NCI-H187 treated with DMSO at 0.1 percent for 48 hours (cell line): Measurements from ENCODE around the gene TAOK3.
"Not testable (repeated sequence)": the region's sequence is repeated elsewhere in the genome, so short reads cannot be mapped to it uniquely, and the experiment has no call there.

Experiments used
- DNase-seq: peaks from one replicate; lab custom pipeline; 2025; lab: John Stamatoyannopoulos, UW

The TAOK3 gene

DNA sequence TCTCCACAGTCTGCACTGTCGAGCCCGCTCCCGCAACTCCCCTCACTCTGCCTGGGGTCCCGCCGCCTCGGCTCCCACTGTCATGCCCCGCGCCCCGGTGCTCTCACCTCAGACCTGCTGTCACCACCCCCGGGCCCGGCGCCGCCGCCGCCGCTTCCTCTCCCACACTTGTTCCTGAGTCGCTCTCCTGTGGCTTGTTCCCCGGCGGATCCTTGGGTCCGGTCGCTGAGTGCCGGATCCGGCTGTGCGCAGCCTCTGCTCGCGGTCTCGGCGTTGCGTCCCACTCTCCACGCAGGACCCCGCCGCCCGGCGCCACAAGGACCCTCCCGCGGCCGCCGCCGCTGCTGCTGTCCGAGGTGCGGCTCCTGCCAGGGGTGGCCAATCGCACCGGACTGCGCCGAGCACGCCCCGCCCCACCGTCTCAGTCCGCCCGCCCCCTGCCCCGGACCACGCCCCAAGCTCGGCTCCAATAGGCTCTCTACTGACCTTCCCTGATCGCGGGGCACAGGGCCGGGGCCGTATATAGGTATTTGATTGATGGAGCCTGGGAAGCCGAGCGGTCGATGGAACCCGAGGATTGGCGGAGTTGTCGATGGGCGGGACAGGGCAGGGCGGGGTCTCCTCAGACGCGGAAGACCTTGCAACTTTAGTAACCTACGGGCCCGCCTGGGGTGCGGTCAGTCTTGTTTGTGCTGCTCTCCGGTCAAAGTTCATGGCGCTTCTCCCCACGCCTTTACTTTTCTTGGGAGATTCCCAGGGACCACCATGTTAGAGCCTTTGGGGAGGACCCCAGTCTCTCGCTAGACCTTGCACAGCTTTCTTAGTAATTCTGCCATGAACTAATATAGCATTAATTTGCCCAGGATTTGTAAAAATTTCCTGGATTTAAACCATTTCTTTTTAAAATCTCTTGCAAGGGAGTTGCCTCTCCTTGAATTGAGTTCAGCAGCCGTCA lies at the start of gene TAOK3:
Gene TAOK3, minus strand, starts transcription at position 367 of the 955 bp plus-strand sequence. CDS start 117,340 bp downstream, outside the sequence.
- peak; percentile 99 for DNase-seq

DNA sequence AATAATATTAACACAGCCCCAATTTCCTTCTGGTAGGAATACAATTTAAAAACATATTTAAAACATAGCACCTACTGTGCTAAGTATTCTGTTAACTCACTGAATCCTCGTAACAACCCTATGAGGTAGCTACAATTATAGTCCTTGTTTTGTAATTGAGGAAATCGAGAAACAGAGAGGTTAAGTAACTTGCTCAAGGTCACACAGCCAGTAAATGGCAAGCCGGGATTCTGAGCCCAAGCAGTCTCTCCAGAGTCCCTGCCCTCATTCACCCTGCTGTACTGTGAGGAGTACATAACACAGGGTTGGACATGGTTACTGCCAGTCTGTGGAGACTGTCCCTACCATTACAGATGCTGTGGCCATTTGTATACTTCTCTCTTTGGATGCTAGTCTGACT lies 48.0 kb upstream of the TAOK3 start:
- DNase-seq = no peak

DNA sequence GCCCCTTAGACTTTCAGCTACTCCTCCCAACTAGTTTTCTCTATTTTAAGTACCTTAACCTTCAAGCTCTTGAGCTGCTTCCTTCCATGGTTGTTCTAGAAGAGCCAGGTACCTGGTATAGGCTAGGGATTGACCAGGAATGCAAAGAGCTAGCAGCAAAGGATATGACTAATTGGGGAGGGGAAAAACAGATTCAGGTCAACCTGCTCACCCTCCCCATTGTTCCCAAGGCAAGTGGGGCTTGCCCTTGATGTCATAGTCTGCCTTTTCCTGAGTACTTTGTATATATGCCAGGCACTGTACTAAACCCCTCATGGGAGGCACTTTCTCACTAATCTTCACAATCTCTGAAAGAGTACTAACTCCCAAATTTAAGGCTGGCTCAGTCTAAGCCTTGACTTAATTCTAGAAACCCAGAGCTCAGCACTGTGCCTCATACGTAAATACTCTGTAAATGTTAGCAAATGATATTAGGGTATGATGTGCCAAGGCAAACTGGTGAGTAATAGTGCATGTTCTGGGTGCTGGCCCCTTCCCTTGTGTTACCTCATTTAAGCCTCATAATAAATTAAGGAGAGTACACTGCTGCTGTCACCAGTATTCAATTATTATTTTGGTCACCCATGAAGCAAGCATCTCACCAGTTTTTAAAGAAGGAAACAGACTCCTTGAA lies 45.8 kb upstream of the TAOK3 start:
- no peak for DNase-seq

DNA sequence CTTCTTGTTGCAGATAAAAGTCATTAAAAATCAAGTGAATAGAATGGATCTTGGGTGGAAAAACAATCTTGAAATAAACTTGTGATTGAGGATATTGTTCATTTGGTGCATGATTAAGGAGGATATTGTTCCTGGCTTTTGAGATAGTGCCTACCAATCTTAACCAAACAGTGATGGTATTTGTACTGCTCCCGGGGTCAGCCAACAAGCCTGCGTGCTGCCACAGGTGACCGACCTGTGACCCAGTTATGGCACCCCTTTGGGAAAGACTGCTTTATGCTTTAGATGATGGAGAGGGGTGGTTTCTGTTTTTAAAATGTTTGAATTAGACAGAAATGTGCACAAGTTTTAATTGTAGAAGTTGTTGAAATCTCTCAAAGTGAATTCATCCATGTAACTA lies 45.2 kb upstream of the TAOK3 start:
- no peak for DNase-seq

DNA sequence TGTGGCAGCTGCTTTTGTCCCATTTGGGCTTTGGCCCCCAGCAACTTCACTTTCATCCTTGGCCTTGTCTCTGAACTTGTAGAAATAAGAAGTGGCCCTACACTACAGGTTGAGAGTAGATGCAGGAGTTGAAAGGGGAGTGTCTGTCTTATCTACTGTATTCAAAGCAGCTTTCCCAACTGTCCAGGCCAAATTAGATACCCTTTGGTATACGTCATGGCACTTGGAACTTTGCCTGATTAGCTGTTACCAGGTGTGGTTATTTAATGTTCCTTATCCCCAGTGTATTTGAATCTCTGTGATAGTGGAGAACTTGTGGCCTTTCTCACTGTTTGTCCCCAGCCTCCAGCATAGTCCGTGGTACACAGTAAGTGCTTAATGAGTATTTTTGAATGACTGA lies 37.1 kb upstream of the TAOK3 start:
- DNase-seq = no peak

DNA sequence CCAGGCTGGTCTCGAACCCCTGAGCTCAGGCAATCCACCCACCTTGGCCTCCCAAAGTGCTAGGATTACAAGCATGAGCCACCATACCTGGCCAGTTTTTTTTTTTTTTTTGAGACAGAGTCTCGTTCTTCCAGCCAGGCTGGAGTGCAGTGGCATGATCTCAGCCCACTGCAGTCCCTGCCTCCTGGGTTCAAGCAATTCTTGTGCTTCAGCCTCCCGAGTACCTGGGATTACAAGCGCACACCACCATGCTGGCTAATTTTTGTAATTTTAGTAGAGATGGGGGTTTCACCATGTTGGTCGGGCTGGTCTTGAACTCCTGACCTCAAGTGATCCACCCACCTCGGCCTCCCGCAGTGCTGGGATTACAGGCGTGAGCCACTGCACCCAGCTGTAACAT lies 35.5 kb upstream of the TAOK3 start:
- not testable (repeated sequence) for DNase-seq

DNA sequence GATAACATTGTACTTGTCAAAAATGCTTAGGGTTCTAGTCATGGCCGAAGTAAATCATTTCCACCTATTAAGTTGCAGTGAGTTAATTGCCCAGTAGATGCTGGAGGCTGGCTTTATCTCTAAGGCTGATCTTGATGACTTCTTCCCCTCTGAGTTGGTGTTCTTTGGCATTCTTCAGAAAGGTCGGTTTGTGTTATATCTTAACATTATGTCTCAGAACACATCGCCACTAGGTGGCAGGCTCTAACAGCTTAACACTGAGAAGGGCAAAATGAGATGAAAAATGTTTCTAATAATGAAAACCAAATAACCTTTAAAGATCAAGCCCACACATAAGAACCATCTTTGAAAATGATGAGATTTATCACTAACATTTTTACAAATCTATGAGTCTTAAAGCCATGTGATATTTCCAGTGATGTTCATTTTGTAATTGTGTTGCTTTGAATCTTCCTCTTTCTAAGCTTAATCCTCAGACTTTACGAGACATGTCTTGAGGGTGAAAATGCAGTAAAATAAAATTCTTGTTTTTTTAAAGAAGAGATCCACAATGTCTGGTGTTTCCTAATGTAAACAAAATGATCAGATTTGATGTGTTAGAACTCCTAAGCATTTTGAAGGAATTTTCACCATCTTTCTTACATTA lies 32.3 kb upstream of the TAOK3 start:
- DNase-seq = peak; percentile 6

DNA sequence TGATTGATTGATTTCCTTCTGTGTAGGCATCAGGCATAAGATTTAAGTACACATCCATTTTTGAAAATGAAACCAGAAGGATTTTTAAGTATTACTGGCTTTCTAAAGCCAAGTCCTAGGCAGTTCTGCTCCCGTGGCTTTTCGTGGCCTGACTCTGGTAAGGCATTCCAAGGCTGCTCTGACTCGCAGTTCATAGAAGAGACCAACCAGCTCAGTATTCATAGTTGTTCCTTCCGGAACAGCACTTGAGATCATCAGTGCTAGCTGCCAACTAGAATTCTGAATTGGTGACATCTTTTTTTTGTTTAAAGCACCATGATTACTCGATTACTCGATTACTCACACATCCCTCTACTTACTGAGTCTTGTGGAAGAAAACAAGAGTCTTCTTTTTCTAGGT lies 29.5 kb upstream of the TAOK3 start:
- no peak for DNase-seq

DNA sequence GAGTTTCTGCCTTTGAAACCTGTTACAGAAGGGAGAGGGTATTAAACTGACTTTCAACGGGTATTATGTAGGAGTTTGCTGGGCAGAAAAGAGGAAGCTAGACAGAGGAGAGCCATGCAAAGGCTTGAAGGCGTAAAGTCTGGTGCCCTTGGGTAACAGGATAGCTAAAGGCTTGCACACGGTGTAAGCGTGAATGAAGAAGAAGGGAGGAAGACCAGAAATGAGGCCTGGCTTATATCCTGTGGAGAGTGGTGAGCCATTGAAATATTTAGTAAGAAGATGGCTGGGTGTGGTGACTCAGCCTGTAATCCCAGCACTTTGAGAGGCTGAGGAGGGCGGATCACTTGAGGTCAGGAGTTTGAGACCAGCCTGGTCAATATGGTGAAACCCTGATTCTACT lies 26.2 kb upstream of the TAOK3 start:
- DNase-seq = no peak

DNA sequence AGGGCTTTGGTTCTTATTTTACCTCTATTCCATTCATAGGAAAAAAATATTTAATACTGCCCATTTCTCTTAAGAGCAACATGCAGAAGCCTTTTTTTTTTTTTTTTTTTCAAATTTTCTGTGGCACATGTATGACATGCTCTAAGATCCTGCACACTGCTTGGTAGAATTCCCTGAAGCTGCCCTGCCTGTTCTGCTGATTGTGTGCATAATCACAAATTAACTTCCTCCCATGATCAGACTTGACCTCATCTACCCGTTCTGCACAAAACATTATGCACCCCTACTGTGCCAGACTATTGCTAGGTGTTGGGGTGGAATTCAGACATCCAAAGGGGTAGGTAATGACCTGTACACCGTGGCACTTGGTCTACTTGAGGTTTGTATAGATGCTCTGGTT lies 25.8 kb upstream of the TAOK3 start:
- no peak for DNase-seq

DNA sequence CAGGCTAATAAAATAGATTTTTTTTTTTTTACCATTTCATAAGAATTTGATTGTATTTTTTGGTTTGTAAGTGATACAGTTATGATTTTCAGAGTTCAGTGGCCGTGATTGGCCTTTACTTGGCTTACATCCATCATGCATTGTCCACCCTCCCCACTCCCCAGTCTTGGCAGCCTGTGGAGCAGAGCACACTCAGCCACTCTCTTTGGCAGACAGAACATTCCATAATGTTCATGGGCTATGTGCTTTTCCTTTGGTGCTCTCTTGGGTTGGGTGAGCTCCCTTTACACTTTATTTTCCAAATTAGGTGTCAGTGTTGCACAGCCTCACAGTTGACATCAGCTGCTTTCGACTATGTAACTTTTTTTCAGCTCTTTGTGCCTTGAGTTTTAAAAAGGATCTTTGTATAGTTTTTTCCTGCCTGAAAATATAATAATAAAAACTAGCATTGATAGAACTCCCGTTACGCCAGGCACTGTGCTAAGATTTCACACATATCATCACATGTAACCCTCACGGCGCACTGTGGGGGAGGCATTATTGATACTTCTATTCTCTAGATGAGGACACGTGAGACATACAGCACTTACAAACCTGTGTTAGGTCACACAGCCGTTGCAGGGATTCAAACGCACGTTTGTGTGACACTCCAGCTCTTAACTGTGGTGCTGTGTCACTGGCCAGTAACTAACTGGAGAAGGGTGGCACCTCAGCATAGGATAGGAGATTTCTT lies 25.2 kb upstream of the TAOK3 start:
- no peak for DNase-seq

DNA sequence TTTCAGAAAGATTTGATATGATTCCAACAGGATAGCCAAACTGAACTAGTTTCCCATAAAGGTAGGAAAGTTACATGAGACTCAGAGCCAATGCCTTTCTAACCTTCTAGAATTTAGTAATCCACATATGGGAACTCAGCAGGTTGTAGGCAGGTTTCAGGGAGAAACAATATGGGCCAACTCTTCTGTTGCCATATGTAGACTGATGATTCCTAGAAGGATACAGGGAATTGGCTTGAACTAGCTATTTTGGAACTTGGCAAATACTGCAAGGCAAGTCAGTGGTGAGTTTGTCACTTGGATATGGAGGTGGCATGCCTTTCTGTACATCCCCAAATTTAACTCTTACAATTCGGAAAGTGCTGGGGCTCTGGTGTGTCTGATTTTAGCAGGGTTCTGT lies 19.1 kb upstream of the TAOK3 start:
- DNase-seq = no peak

DNA sequence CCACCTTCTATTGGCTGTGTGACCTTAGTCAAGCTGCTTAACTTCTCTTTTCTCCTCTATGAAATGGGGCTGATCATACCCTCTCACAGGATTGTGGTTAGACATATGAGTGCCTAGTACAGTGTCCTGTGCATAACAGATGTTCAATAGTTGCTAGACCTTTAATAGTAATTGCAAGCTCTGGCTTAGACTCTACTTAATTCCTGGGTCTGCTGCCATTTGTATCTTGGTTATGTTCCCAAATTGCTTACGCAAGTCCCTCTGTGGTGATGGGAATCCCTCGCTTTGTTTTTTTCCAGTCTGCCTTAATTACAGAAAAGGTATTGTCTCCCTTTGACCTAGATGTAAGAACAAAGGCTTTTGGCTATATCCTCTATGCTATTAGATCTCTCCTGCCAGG lies 18.7 kb upstream of the TAOK3 start:
- no peak for DNase-seq

DNA sequence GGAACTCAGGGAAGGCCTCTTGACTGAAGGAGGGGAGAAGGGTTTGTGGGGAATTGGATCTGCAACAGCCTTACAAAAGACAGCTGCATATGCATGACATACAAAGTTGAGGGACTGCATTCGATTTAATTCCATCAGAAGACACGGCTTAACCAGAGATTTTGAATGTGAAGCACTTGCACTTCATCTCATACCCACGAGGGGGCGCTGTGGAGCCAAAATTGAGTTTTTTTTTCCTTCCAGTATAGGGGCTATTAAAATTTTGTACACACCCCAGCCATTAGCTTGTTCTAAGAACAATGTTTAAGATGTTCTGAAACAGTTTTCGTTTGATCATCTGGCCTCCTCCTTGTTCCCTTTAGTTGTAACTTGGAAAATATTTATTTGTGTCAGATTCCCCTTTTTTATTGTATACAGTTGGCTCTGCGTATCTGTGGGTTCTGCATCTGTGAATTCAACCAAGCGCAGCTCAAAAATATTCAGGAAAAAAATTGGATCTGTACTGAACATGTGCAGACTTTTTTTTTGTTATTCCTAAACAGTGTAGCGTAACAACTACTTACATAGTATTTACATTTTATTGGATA lies 5.3 kb upstream of the TAOK3 start:
- no peak for DNase-seq

DNA sequence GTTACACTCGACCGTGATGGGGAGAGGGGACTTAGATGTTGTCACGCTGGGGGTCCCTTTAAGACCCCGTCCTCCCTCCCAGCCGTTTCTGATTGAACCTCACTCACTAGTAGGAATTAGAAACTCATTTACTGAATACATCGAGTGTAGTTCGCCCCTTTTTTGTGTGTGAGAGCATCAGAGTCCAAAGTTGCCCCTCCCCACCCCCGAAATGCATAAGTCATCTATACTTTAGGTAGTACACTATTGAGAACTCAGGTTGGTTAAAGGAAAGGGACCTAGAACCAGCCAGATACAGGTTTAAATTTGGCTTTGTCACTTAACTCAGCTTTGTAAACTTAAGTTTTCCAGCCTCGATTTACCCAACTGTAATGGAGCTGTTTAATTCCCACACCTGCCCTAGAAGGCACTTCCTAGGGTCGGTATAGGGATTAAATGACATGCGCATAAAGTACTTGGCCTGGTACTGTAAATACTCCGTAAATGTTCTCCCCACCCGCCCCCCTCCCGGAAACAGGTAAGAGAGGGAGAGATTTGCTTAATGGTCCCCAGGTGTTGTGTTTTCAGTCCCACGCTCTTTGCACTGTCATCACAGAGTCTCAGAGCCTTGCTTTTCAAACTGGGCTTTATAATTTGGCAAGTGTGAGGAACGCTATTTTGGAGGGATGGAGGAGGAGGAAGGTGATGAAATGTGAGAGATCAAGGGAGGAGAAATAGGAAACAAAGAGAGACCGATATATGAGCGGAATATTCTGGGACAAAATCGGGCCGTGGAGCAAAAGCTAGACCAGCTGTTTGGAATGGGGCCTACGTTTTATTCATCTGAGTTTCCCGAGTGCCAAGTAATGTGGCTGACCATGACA lies 4.5 kb upstream of the TAOK3 start:
- no peak for DNase-seq

DNA sequence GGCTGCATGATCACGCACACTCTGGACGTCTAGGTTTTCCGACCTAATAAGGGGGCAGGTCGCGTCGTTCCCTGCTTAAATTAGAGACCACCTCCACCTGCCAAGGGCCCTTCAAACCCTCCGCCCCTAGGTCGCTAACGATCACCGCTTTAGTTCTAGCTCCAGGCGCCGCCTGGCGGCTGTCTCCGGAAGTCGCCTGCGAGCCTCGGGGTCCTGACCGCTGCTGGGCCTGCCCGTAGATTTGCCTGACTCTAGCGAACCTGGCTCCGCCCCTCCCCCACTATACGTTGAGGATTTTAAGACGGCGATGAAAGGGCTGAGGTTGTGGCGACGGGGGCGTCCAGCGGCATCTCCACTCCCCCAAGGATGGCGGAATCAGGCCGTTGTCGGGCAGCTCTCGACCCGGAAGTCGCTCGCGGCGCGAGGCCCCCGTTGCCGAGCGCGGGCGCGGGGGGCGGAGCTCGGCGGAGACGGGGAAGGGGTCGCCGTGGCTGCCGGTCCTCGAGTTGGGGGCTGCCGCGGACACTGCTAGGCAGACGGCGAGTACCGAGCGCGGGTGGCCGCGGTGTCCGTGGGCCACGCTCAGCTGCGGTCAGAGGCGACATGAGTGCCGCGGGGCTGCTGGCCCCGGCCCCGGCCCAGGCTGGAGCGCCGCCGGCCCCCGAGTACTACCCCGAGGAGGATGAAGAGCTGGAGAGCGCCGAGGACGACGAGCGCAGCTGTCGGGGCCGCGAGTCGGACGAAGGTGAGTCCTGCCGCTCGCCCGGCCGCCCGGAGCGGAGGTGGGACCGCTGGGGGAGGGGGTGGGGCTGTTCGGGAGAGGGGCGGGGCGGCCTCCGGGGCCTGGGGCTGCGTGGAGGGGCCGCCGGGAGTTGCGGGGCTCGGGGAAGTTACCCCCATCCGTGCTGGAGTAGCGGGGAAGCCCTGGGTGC lies 3.6 kb upstream of the TAOK3 start, which contains the start of gene SUDS3:
Gene SUDS3, plus strand, starts transcription at position 467 of the 932 bp plus-strand sequence. Its CDS starts 137 bp downstream, at position 604.
- peak; percentile 83 for DNase-seq

DNA sequence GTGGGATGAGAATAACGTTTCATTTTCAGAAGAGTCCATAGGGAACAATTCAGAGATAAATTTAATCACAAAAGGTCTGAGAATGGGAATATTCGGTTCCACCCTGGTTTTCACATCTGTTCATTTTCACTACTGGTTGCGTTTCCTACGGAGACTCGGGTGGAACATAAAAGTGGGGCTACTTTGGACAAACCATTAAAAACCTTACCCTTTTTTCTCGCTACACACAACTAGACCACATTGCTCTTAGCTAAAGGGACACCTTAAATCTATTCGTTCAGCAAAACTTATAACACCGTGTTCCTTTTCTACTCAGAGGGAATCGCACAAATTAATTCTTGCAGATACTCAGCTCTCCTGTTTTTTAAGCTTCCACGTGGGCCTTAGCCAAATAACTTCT lies 2.6 kb upstream of the TAOK3 start:
- no peak for DNase-seq

DNA sequence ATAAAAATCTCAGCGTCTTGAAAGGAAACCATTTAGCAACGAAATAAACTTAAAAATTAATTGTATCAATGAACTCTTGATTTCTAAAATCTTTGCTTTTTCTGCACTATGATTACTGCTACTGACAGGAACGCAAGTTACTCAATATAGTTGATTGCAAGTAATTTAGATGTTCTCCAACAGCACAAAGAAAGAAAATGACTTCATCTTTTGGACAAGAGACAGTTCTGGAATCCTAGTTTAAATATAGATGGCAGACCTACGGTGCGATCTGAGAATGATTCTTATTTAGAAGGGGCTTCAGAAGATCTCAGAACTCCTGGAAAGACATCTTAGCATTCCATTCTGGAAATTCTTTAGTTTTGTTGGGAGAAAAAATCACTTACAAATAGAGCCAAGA lies 2.2 kb upstream of the TAOK3 start:
- no peak for DNase-seq

DNA sequence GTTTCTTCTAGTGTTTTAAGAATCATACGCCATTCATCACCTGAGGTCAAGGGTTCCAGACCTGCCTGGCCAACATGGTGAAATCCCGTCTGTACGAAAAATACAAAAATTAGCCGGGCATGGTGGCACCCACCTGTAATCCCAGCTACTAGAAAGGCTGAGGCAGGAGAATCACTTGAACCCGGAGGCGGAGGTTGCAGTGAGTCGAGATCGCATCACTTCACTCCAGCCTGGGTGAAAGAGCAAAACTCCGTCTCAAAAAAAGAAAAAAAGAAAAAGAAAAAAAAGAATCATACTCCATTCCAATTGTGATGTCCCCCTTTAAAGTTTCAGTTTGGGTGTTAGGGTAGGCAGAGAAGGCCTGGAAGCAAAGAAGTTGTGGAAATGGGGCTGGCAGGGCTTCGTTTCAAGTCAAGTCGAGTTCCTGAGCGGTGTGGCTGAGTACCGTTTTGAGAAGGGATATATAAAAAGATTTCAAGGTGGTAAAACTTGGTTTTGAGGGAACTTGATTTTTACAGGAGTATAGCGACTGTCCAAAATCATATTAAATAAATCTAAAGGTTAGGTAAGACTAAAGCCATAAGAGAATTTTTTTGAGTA lies 1.5 kb upstream of the TAOK3 start:
- DNase-seq = no peak
